ENCODE data around the gene FMO2. TPM values are rescaled to one million over a fixed set of nuclear protein-coding genes. Genes with fewer than 3 reads are reported as not detected.

The FMO2 gene
- total RNA-seq, 1 experiment from 2014 or later = not detected

DNA sequence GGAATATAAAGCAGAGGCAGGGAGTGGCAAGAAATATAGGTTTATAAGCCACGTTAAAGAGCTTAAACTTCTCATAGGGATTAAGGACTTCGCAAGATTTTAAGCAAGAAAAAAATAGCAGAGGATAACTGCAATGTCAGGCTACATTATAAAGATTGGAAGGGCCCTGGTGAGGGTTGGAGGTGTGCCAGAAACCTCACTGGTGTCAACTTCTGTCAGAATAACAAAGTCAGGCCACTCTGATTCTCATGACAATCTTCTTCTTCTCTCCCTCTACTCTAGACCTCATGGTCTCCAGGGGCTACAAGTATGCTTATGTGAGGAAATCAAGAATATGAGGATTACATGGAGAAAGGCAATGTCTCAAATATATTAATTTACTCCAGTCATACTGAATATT is 32.6 kb upstream of the FMO2 start:
- Mint-ChIP-seq H3K27ac (ENCODE audit: unreplicated experiment) (no peak overlapping the region), H3K36me3 (ENCODE audit: insufficient read depth, unreplicated experiment) (no peaks in the 10 kb centered on the region)

DNA sequence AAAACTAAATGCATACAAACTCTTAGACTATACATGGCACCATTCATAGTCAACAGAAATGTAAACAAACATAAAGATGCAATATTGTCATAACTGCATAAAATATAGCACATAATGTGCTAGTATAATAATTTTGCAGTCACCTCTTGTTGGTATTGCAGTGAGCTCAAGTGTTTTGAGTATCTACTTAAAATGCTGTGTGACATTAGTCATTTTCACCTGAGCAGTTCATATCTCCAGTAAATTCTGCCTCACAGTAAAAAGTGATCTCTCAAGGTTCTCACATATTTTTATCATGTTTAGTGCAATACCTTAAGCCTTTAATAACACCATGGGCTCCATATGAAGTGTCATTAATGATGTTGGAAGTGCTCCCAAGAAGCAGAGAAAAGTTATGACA is 29.6 kb upstream of the FMO2 start:
- intact Hi-C loops (cut with micrococcal nuclease; ENCODE audit: unreplicated experiment) = no loop called here
- H3K9me3 Mint-ChIP-seq (ENCODE audit: unreplicated experiment) = peaks cover 10% of the 10 kb centered on the region
- H3K4me1 Mint-ChIP-seq (ENCODE audit: low read depth, unreplicated experiment) = peaks cover 17% of the 10 kb centered on the region
- no peak overlapping the region for H3K4me3 ChIP-seq (ENCODE audit: low read depth, low read length)
- POLR2A ChIA-PET = no interaction called here
- no peak overlapping the region for H3K27ac Mint-ChIP-seq (ENCODE audit: unreplicated experiment)
- H3K36me3 ChIP-seq (ENCODE audit: control insufficient read depth, insufficient read depth, low read length) = no peaks in the 10 kb centered on the region
- DNase-seq = no peak
- TF ChIP-seq, protein P1, sequence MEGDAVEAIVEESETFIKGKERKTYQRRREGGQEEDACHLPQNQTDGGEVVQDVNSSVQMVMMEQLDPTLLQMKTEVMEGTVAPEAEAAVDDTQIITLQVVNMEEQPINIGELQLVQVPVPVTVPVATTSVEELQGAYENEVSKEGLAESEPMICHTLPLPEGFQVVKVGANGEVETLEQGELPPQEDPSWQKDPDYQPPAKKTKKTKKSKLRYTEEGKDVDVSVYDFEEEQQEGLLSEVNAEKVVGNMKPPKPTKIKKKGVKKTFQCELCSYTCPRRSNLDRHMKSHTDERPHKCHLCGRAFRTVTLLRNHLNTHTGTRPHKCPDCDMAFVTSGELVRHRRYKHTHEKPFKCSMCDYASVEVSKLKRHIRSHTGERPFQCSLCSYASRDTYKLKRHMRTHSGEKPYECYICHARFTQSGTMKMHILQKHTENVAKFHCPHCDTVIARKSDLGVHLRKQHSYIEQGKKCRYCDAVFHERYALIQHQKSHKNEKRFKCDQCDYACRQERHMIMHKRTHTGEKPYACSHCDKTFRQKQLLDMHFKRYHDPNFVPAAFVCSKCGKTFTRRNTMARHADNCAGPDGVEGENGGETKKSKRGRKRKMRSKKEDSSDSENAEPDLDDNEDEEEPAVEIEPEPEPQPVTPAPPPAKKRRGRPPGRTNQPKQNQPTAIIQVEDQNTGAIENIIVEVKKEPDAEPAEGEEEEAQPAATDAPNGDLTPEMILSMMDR (IDR thresholded peaks at IDR 0.05; ENCODE audit: insufficient read depth in 1 of 2, low read depth in 1 of 2, low read length in 1 of 2, severe bottlenecking in 1 of 2, unreplicated experiment in 1 of 2) = no peak
- H3K27me3 ChIP-seq (replicated peaks; ENCODE audit: control insufficient read depth, insufficient read depth, low read length) = no peaks in the 10 kb centered on the region
- no peaks in the 10 kb centered on the region for H3K36me3 Mint-ChIP-seq (ENCODE audit: insufficient read depth, unreplicated experiment)
- H3K27me3 Mint-ChIP-seq (ENCODE audit: insufficient read depth, unreplicated experiment) = no peaks in the 10 kb centered on the region
- BruUV-seq (replicated peaks) = no TSS peak
- no peak overlapping the region for H3K4me3 Mint-ChIP-seq (ENCODE audit: unreplicated experiment)
- CTCF ChIA-PET = no interaction called here
- no peaks in the 10 kb centered on the region for H3K9me3 ChIP-seq
- peaks cover 16% of the 10 kb centered on the region; the same call in 1 of the 2 replicates for H3K4me1 ChIP-seq

More for the DNA sequence above, 32.6 kb upstream of the FMO2 start:
- intact Hi-C loops (cut with micrococcal nuclease; ENCODE audit: unreplicated experiment) = no loop called here
- POLR2A ChIA-PET = no interaction called here
- TF ChIP-seq, protein P1 (IDR thresholded peaks at IDR 0.05; ENCODE audit: insufficient read depth in 1 of 2, low read depth in 1 of 2, low read length in 1 of 2, severe bottlenecking in 1 of 2, unreplicated experiment in 1 of 2) = no peak
- CTCF ChIA-PET = no interaction called here
- BruUV-seq (replicated peaks) = no TSS peak
- H3K9me3 ChIP-seq = no peaks in the 10 kb centered on the region
- H3K4me1 Mint-ChIP-seq (ENCODE audit: low read depth, unreplicated experiment) = no peaks in the 10 kb centered on the region
- H3K4me1 ChIP-seq = no peaks in the 10 kb centered on the region
- H3K4me3 ChIP-seq (ENCODE audit: low read depth, low read length) = no peak overlapping the region
- H3K27me3 Mint-ChIP-seq (ENCODE audit: insufficient read depth, unreplicated experiment) = no peaks in the 10 kb centered on the region
- no peak for DNase-seq
- H3K36me3 ChIP-seq (ENCODE audit: control insufficient read depth, insufficient read depth, low read length) = no peaks in the 10 kb centered on the region
- no peak overlapping the region for H3K4me3 Mint-ChIP-seq (ENCODE audit: unreplicated experiment)
- no peaks in the 10 kb centered on the region for H3K9me3 Mint-ChIP-seq (ENCODE audit: unreplicated experiment)
- no peaks in the 10 kb centered on the region for H3K27me3 ChIP-seq (replicated peaks; ENCODE audit: control insufficient read depth, insufficient read depth, low read length)

DNA sequence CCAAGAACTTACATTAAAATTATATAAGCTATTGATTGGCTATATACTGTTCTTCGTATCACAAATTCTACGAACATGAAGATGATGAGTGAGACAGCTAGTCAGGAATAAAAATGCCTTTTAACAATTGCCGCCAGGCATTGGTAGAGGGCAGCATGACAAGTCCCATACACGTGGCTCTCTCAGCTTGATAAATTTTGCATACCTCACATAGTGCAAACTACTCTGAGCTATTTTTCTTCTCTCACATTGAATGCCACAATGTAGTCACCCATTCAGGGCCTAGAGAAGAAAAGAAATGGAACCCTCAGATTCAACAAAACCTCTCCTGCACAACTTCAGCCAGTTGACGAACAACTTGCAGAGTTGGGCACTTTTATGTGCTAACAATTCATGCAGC is 27.0 kb upstream of the FMO2 start:
- intact Hi-C loops (cut with micrococcal nuclease; ENCODE audit: unreplicated experiment) = no loop called here
- no peaks in the 10 kb centered on the region for H3K36me3 ChIP-seq (ENCODE audit: control insufficient read depth, insufficient read depth, low read length)
- POLR2A ChIA-PET = no interaction called here
- no peak for DNase-seq
- no peaks in the 10 kb centered on the region for H3K27me3 ChIP-seq (replicated peaks; ENCODE audit: control insufficient read depth, insufficient read depth, low read length)
- peaks cover 35% of the 10 kb centered on the region for H3K4me1 ChIP-seq
- no peak overlapping the region for H3K4me3 ChIP-seq (ENCODE audit: low read depth, low read length)
- Mint-ChIP-seq H3K4me3 (ENCODE audit: unreplicated experiment) (no peak overlapping the region), H3K27ac (ENCODE audit: unreplicated experiment) (no peak overlapping the region), H3K27me3 (ENCODE audit: insufficient read depth, unreplicated experiment) (no peaks in the 10 kb centered on the region), H3K4me1 (ENCODE audit: low read depth, unreplicated experiment) (peaks cover 29% of the 10 kb centered on the region), H3K36me3 (ENCODE audit: insufficient read depth, unreplicated experiment) (no peaks in the 10 kb centered on the region), H3K9me3 (ENCODE audit: unreplicated experiment) (peaks cover 10% of the 10 kb centered on the region)
- TF ChIP-seq, protein P1 (IDR thresholded peaks at IDR 0.05; ENCODE audit: insufficient read depth in 1 of 2, low read depth in 1 of 2, low read length in 1 of 2, severe bottlenecking in 1 of 2, unreplicated experiment in 1 of 2) = no peak
- no TSS peak for BruUV-seq (replicated peaks)
- CTCF ChIA-PET = interaction anchor here (0.6 kb wide), 1 partner anchor 14 kb away, joined by 3 read pairs; no protein-coding TSS in a partner anchor
- no peaks in the 10 kb centered on the region for H3K9me3 ChIP-seq
